Left lung (tissue), 10 donors: ENCODE data around the gene CFAP221. TPM values are rescaled to one million over a fixed set of nuclear protein-coding genes. Genes with fewer than 3 reads are reported as not detected.

Experiments used
- ATAC-seq: fragments of 200-7000 bp; cut with Tn5 transposase; one replicate; pipeline ENCODE4 v1.9.1; 2020; ENCODE audit warnings: moderate library complexity
- DNase-seq, 4 donors: peaks; one replicate each; pipeline ENCODE4 v3.0.0-alpha.2; 2013 to 2020
- H3K27ac ChIP-seq, 2 donors: fragments of 200-600 bp; sonication (generic) in 1 of 2; one replicate each; pipeline versions ENCODE4 v1.5.0 to v1.8.0; 2020 to 2021
- H3K27me3 ChIP-seq, 2 donors: fragments of 200-600 bp; sonication (generic) in 1 of 2; one replicate each; pipeline versions ENCODE4 v1.5.0 to v1.8.0; 2020 to 2021
- H3K36me3 ChIP-seq, 2 donors: fragments of 200-600 bp; sonication (generic) in 1 of 2; one replicate each; pipeline versions ENCODE4 v1.5.0 to v1.8.0; 2020 to 2021
- H3K4me1 ChIP-seq, 2 donors: fragments of 200-600 bp; one replicate each; pipeline ENCODE4 v1.8.0; 2021
- H3K4me3 ChIP-seq, 2 donors: fragments of 200-600 bp; sonication (generic) in 1 of 2; one replicate each; pipeline versions ENCODE4 v1.5.0 to v1.8.0; 2020 to 2021; ENCODE audit warnings: mild to moderate bottlenecking in 1 of 2
- H3K9me3 ChIP-seq, 2 donors: fragments of 200-600 bp; sonication (generic) in 1 of 2; one replicate each; pipeline versions ENCODE4 v1.5.0 to v1.8.0; 2020 to 2021
- CTCF ChIP-seq, 2 donors: fragments of 200-600 bp; sonication (generic) in 1 of 2; IDR thresholded peaks; one replicate each; pipeline versions ENCODE4 v1.5.0 to v1.8.0; 2021; ENCODE audit warnings: antibody characterized with exemption in 2 of 2
- intact Hi-C, 2 donors: fragments of 100-400 bp; cut with DNase I; formaldehyde crosslinking; loops; one replicate each; pipeline versions ENCODE4 v1.11.2 to v1.14.2; 2022
- polyA plus RNA-seq, 6 donors: library from polyadenylated mRNA; unstranded; fragments of 120-200 nt; gene quantifications; one replicate each; pipeline ENCODE4 v1.2.1, GENCODE V29; 2013; ENCODE audit not compliant: insufficient read length in 6 of 6
- total RNA-seq, 2 donors: library from RNA; stranded (reverse); fragmentation: NEBNext Ultra II Directional; extraction: Animal tissue kit (Norgen Biotek cat#: 25700); gene quantifications; one replicate each; pipeline ENCODE4 v1.2.1, GENCODE V29; 2021
- donor health status: DM: no; HTN: yes; CAD: no.
- donor health status: DM: no; HTN: no; CAD: no.

The CFAP221 gene
- total and polyA plus RNA-seq, 8 donors, result 10.6 to 20.8 (median 16.7) TPM

GRCh38 chr2:119550346-119550745 lies 6.1 kb downstream of the CFAP221 start:
- Histone ChIP-seq H3K36me3 (no peaks in the 10 kb centered on the region), H3K9me3 (no peaks in the 10 kb centered on the region), H3K27me3 (peaks cover 0 to 15% of the 10 kb centered on the region in 2 donors), H3K27ac (peak overlapping the region in 1 of 2 donors; percentile 39), H3K4me1 (peaks cover 0 to 8% of the 10 kb centered on the region in 2 donors), H3K4me3 (no peak overlapping the region)
- DNase-seq, result no peak
- intact Hi-C loops, result no loop called here
- peak; percentile 7 for ATAC-seq
- no peak for TF ChIP-seq CTCF (IDR thresholded peaks at IDR 0.05)

- no peaks in the 10 kb centered on the region for H3K9me3 ChIP-seq
- no peak for TF ChIP-seq CTCF (IDR thresholded peaks at IDR 0.05)
- peaks cover 0 to 3% of the 10 kb centered on the region in 2 donors for H3K4me1 ChIP-seq
- peak overlapping the region in 1 of 2 donors; percentile 39 for H3K27ac ChIP-seq
- H3K4me3 ChIP-seq, result no peak overlapping the region
- DNase-seq (no peak), ATAC-seq (no peak)
- no peaks in the 10 kb centered on the region for H3K36me3 ChIP-seq
- peaks cover 0 to 10% of the 10 kb centered on the region in 2 donors for H3K27me3 ChIP-seq
- intact Hi-C loops, result no loop called here
Measured at GRCh38 chr2:119550856-119551255, 6.6 kb downstream of the CFAP221 start.

- no peak for TF ChIP-seq CTCF (IDR thresholded peaks at IDR 0.05)
- H3K4me1 ChIP-seq, result no peaks in the 10 kb centered on the region
- peak overlapping the region; percentile 48 to 79 for H3K27ac ChIP-seq
- no peak overlapping the region for H3K4me3 ChIP-seq
- no peaks in the 10 kb centered on the region for H3K27me3 ChIP-seq
- H3K36me3 ChIP-seq, result no peaks in the 10 kb centered on the region
- no peaks in the 10 kb centered on the region for H3K9me3 ChIP-seq
- DNase-seq (no peak), ATAC-seq (peak; percentile 66)
- intact Hi-C loops, result no loop called here
Measured at GRCh38 chr2:119552902-119553301, 8.7 kb downstream of the CFAP221 start.

GRCh38 chr2:119553687-119554344 lies 9.6 kb downstream of the CFAP221 start:
- Histone ChIP-seq H3K27me3 (no peaks in the 10 kb centered on the region), H3K9me3 (no peaks in the 10 kb centered on the region), H3K36me3 (no peaks in the 10 kb centered on the region), H3K4me1 (no peaks in the 10 kb centered on the region), H3K27ac (peak overlapping the region; percentile 48 to 79), H3K4me3 (no peak overlapping the region)
- intact Hi-C loops, result no loop called here
- ATAC-seq (peak; percentile 59), DNase-seq (peak in 1 of 4 donors; percentile 44)
- TF ChIP-seq CTCF (IDR thresholded peaks at IDR 0.05), result no peak

GRCh38 chr2:119565481-119565880 lies 21.2 kb downstream of the CFAP221 start:
- peak in 2 of 4 donors; percentile 44 to 68 for DNase-seq
- Histone ChIP-seq H3K36me3 (peaks cover 0 to 3% of the 10 kb centered on the region in 2 donors), H3K4me3 (no peak overlapping the region), H3K27me3 (no peaks in the 10 kb centered on the region), H3K9me3 (no peaks in the 10 kb centered on the region), H3K27ac (no peak overlapping the region), H3K4me1 (no peaks in the 10 kb centered on the region)
- intact Hi-C loops, result no loop called here
- no peak for TF ChIP-seq CTCF (IDR thresholded peaks at IDR 0.05)
- no peak for ATAC-seq
